Activated naive CD4-positive, alpha-beta T cell treated with anti-CD3 and anti-CD28 coated beads, Interleukin-2, amount 50 U/mL, for 72 hours (primary cell): Measurements from ENCODE around the gene SOX13. TPM values are rescaled to one million over a fixed set of nuclear protein-coding genes. Genes with fewer than 3 reads are reported as not detected.

ENCODE experiments used
- ATAC-seq, 2 donors: fragments of 150-1000 bp; cut with Tn5 transposase; 2 replicates each; pipeline ENCODE4 v1.10.0; 2021; ENCODE audit warnings: mild to moderate bottlenecking in 2 of 2, moderate library complexity in 2 of 2
- DNase-seq, 2 donors: peaks; one replicate each; pipeline ENCODE4 v3.0.0; 2021 to 2022; ENCODE audit warnings: low spot score in 2 of 2
- H3K27ac Mint-ChIP-seq, 2 donors: one replicate each; pipeline ENCODE4 v1.8.0; 2022; ENCODE audit warnings: mild to moderate bottlenecking in 2 of 2, mixed read lengths in 2 of 2
- H3K36me3 Mint-ChIP-seq, 2 donors: one replicate each; pipeline ENCODE4 v1.8.0; 2022; ENCODE audit warnings: mixed read lengths in 2 of 2
- H3K9me3 Mint-ChIP-seq, 2 donors: one replicate each; pipeline ENCODE4 v1.8.0; 2022; ENCODE audit warnings: mixed read lengths in 2 of 2
- total RNA-seq, 2 donors: library from RNA; stranded (reverse); gene quantifications; one replicate each; pipeline ENCODE4 v1.2.3, GENCODE V29; 2022

The SOX13 gene
- total RNA-seq, 2 donors from 2014 or later = 0.73 TPM; not detected in 1

- H3K36me3 Mint-ChIP-seq = peaks cover 15 to 21% of the 10 kb centered on the region in 2 donors
- ATAC-seq (no peak), DNase-seq (no peak)
- peaks cover 21 to 26% of the 10 kb centered on the region in 2 donors for H3K9me3 Mint-ChIP-seq
- no peak overlapping the region for H3K27ac Mint-ChIP-seq
These were observed 97.7 kb downstream of the SOX13 start for GRCh38 chr1:204170494-204171155.

DNA sequence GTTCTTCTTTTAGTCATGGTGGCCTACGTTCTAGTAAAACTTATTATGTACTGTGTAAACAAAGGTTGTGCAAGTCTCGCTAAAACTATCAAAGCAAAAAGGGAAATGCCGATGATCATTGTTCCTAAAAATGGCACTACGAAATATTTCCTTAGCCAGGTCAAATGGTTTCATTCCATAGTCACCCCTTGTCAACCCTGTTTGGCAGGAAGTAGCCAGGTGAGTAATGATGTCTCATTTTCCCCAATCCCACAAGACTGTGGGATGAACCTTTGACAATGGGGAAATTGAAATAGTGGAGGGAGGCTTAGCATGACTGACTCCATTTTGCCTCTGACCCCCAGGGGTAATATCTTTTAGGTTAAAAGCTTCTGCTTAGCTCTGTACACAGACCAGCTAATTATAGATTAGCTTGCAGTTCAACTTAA, 98.8 kb downstream of the SOX13 start:
- no peak for ATAC-seq
- DNase-seq = no peak
- Mint-ChIP-seq H3K9me3 (peaks cover 21 to 26% of the 10 kb centered on the region in 2 donors), H3K36me3 (peaks cover 15 to 21% of the 10 kb centered on the region in 2 donors), H3K27ac (no peak overlapping the region)

GRCh38 chr1:204172404-204173029, 99.6 kb downstream of the SOX13 start:
- ATAC-seq = no peak

DNA sequence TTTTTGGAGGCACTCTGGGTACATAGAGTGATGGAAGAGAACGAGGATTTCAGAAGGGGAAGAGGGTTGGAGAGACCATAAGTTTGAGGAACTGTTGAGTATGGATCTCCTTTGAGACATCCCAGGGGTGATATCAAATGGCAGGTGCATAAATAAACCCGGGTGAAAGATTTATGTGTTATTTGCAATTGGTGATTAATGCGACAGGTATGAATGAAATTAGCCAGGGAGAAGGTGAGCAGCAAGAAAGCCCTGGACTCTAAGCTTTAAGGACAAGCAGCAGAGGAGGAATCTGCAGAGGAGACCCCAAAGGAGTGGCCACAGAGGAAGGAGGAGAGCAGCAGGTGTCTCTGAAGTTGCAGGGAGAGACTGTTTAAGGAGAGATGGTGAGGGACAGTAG, 102.0 kb downstream of the SOX13 start:
- H3K27ac Mint-ChIP-seq = no peak overlapping the region
- H3K36me3 Mint-ChIP-seq = peaks cover 6 to 9% of the 10 kb centered on the region in 2 donors
- H3K9me3 Mint-ChIP-seq = peaks cover 8 to 15% of the 10 kb centered on the region in 2 donors
- DNase-seq (no peak), ATAC-seq (no peak)

More at GRCh38 chr1:204172404-204173029, 99.6 kb downstream of the SOX13 start:
- Mint-ChIP-seq H3K9me3 (peaks cover 17 to 22% of the 10 kb centered on the region in 2 donors), H3K27ac (no peak overlapping the region), H3K36me3 (peaks cover 12 to 19% of the 10 kb centered on the region in 2 donors)
- DNase-seq = no peak

DNA sequence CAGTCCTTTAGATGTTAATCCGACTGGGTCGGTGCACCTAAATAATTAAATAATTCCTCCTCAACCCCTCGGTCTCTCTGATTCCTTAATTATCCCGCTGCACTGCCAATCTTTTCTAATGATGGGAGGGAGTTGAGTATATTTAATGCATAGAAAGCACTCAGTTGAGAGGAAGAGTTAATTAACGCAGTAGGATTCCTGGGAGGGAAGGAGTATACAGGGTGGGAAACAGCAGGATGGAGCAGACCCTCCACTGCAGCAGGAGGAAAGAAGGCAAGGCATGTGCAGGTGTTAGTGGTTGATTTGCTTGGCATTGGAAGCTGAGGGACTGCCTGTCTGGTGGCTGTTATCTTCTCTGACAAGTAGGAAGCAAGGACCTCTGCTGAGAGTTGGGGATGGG, 103.1 kb downstream of the SOX13 start:
- no peak for ATAC-seq
- H3K36me3 Mint-ChIP-seq = peaks cover 0 to 9% of the 10 kb centered on the region in 2 donors

DNA sequence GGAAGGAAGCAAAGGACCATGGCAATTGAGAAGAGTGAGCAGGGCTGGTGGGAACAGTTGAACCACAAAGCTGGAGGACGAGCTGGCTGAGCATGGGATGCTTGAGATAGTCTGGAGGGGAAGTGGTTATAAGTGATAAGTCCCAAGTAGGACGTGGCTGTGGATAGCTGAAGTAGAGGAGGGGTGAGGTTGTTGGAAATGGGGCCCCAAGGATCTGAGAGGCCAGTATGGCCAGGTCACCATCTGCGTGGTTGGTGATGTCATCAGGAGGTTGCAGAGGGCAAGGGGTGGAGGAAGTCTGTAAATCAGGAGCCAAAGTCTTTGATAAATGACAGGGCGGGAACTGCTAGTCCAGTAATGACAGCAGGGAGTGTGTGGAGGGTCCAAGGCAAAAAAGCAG, 104.2 kb downstream of the SOX13 start:
- DNase-seq (no peak), ATAC-seq (no peak)
- peaks cover 0 to 6% of the 10 kb centered on the region in 2 donors for H3K36me3 Mint-ChIP-seq
- H3K9me3 Mint-ChIP-seq = peaks cover 0 to 6% of the 10 kb centered on the region in 2 donors
- H3K27ac Mint-ChIP-seq = no peak overlapping the region

More for the DNA sequence above, 103.1 kb downstream of the SOX13 start:
- no peak for DNase-seq
- H3K9me3 Mint-ChIP-seq = peaks cover 4 to 10% of the 10 kb centered on the region in 2 donors
- H3K27ac Mint-ChIP-seq = no peak overlapping the region

Other genes starting within 250 kb of the SOX13 start
- 100 to 1,000 TPM; 211 to 285 TPM for gene SNRPE, start 211.5 kb upstream of the SOX13 start, total RNA-seq
- 1 to 10 TPM in 1 of 2 donors, under 1 TPM in 1; 0.84 to 1.6 TPM for gene ETNK2, start 78.9 kb downstream of the SOX13 start, total RNA-seq
- not detected for gene REN, start 93.2 kb downstream of the SOX13 start, total RNA-seq
- under 1 TPM in 1 of 2 donors, not detected in 1; 0.91 TPM for gene KISS1, start 123.4 kb downstream of the SOX13 start, total RNA-seq
- 1 to 10 TPM in 1 of 2 donors, not detected in 1; 1.1 TPM for gene GOLT1A, start 140.9 kb downstream of the SOX13 start, total RNA-seq